ENCODE measurements around the gene PCBP3.
"Not testable (repeated sequence)": the region's sequence is repeated elsewhere in the genome, so short reads cannot be mapped to it uniquely, and the experiment has no call there.

Gene PCBP3

DNA sequence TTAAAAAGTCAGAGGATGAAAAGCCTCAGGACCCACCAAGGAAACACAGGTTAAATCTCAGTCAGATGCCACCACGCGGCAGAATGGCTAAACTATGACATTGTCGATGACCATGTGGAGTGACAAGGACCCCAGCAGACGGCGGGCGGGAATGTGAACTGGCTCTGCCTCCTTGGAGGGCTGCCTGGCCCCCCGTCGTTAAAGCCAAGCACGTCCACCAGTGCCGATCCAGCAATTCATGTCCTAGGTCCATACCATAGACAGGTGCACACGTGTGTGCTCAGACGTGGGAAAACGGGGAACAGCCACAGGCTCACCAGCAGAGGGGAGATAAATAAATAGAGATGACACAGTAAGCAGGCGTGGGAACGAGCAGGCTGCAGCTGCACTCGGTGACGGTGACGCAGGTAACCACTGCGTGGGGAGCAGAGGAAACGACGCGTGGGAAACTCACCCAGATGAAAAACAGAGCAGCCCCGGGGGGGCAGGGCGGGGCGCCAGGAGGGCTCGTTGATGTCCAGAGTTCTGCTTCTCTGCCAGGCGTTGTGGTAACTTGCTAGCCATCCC is 28.3 kb upstream of the PCBP3 start:
- DNase-seq = peak; percentile 92

DNA sequence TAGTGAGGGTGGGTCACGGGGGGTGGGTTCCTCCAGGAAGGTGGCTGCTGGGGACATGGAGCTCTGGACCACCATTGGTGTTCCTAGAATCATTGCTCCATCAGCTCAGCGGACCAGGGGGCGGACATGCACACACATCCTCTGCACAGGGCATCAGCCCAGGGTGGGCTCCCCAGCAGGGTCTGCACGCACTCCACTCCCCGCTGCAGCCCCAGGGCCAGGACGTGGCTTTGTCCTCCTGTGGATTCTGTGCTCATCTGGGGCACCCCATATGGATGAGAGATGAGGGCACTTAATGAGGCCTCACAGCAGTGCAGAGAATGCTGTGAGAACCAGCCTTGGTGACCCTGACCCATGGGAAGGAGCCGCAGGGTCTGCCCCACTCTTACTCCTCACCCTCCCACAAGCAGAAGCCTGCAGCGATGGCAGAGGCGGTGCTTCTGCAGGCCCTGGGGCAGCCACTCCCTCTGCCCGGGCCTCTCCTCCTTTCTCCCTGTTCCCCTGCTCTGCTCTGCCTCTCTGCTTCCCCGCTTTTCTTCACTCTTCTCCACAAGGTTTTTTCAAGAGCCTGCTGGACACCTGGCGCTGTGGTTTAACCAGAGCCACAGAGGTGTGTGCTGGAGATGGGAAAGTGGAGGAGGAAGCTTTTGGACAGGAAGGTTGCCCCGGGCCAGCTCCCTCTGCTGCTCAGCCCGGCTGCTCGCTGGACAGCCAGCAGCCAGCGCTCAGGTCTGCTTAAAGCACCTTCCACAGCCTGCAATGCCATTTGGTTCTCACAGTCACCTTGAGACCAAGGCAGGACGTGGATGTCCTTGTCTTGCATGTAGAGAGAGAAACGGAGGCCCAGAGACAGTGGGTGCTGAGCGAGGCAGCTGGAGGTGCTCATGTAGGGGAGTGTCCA is 26.3 kb upstream of the PCBP3 start:
- no peak for DNase-seq

DNA sequence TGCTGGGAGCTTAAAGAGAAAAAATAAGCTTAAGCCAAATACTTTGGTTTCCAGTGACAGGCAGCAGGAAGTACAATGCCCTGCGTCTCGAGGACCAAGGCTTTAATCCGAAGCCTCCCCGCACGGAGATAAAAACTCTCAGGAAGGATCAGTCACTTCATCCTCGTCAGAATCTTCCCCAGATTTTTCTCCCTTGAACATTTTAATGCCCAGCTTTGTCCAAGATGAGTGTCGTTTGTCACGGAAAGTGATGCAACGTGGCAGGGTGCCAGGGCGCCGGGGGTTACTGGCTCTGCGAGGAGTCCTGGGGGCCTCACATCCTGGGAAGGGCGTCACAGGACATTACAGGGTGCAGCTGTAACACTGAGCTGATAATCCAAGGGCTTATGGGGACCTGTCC is 25.2 kb upstream of the PCBP3 start:
- DNase-seq = no peak

DNA sequence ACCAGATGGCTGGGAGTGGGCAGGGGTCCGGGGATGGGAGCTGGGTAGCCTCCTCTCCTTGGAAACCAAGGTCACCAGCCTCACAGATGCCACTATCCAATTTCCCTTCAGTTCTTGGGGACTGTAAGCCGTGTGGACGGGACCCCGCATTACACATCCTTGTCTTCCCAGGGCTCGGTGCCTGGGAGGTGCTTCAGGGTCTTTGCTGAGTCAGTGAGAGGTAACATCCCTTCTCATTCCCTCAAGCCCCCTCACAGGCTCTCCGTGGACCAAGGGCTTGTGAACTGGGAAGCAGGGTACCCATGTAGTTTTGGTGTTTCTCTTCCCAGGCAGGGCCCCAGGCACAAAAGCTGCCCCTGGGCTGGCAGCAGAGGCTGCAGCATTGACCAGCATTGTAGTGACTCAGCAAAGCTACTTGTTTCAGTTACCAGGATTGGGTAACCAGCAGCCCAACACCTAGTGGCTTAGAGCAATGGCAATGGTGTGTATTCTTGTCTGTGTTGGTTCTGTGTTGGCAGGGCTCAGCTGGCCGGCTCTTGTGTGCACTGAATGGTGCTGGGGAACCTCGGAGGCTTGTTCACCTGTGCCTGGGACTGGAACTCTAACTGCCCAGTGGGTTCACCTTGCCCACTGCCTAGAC is 24.6 kb upstream of the PCBP3 start:
- no peak for DNase-seq

DNA sequence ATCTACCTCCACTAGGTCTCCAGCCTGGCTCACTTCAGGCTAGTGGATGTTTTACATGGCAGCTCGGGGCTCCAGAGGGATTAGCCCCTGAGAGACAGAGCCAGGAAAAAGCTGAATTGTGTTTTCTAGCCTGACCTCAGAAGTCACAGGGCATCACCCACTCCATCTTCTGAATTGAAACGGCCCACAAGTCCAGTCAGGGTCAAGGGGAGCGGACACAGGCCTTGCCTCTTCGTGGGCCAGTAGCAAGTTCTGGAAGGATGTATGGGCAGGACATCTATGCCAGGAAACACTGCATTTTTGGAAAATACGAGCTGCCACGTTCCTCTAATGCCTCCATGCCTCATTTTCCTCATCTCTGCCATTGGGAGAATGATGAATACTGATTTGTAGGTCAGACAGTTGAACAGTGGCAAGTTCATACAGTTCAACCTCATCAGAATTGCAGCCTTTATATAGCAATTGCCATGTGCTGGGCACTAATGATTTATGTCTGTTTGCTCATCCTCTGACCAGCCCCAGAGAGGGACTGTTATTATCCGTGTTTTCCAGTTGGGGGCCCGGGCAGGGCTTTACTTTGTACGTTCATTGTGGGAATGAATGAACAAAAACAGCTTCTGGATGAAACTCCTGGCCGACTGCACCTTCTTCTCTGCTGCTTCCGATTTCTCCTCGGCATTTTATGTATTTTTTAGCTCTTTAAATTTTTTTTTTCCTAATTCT is 23.2 kb upstream of the PCBP3 start:
- DNase-seq = no peak

DNA sequence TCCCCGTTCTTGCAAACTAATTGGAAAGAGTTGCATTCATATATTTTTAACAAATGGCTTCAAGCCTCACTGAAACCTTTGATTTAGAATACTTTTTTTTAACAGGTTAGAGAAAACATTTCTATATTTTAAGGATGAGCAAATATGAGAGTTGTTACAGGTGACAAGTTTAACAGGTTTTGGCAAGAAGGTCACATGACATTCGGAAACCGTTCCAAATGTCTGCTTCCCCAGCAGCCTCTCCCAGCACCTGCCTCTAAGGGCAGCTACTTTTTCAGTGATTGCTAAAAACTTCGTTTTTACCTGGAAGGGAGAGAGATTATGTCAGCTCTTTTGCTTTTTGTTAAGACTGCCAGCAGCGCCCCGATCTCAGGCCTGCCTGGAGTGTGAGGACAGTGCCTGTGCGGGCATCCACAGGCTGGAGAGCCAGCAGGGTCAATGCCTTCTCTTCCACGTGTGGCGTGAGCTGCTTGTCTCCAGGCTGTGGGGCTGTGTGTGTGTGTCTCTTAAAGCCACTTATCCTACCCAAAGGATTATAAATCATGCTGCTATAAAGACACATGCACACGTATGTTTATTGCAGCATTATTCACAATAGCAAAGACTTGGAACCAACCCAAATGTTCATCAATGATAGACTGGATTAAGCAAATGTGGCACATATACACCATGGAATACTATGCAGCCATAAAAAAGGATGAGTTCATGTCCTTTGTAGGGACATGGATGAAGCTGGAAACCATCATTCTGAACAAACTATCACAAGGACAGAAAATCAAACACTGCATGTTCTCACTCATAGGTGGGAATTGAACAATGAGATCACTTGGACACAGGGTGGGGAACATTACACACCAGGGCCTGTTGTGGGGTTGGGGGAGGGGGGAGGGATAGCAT is 21.8 kb upstream of the PCBP3 start:
- DNase-seq = not testable (repeated sequence)

DNA sequence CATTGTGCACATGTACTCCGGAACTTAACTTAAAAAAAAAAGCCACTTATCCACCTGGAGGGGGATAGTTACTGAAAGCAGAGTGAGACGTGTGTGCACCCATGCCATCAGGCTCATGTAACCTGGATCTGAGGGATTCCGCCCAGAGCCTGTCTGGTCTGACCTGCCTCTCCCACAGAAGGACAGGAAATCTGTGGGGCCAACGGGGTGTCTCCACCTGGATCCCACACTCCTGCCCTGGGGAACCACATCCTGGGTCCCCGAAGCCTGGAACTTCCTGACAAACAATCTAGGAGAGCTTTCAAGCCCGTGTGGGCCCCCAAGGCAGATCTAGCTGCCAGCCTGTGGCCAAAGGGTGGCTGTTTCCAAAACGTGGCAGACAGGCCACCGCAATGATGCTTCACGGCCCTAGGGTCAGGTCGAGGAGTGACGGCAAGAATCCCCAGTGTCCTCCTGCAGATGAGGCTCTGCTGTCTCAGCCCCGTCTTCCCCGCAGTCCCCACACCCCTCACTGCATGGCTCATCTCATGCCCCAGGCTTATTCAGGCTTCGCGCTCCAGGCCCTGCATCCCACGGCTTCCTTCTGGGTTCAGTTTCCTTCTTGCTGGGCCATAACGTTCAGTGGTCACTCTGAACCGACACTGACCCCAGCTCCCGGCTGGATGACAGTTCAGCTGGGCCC is 21.0 kb upstream of the PCBP3 start:
- no peak for DNase-seq

DNA sequence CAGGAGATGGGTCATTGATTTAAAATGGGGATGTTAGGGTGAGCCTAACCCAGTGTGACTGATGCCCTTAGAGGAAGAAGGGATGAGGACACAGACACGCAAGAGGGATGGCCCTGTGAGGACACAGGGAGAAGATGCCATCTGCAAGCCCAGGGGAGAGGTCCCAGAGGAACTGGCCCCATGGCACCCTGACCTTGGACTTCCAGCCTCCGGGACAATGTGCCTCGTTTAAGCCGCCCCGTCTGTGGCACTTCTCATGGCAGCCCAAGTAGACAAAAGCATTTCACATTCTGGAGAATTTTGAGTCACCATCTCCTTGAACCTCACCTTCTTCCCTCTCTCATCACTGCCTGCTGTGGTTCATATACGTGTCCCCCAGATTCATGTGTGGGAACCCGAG is 20.1 kb upstream of the PCBP3 start:
- no peak for DNase-seq

DNA sequence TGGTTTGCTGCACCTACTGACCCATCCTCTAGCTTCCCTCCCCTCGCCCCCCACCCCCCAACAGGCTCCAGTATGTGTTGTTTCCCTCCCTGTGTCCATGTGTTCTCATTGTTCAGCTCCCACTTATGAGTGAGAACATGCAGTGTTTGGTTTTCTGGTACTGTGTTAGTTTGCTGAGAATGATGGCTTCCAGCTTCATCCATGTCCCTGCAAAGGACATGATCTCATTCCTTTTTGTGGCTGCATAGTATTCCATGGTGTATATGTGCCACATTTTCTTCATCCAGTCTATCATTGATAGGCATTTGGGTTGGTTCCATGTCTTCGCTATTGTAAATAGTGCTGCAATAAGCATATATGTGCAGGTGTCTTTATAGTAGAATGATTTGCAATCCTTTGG is 17.4 kb upstream of the PCBP3 start:
- DNase-seq = not testable (repeated sequence)

DNA sequence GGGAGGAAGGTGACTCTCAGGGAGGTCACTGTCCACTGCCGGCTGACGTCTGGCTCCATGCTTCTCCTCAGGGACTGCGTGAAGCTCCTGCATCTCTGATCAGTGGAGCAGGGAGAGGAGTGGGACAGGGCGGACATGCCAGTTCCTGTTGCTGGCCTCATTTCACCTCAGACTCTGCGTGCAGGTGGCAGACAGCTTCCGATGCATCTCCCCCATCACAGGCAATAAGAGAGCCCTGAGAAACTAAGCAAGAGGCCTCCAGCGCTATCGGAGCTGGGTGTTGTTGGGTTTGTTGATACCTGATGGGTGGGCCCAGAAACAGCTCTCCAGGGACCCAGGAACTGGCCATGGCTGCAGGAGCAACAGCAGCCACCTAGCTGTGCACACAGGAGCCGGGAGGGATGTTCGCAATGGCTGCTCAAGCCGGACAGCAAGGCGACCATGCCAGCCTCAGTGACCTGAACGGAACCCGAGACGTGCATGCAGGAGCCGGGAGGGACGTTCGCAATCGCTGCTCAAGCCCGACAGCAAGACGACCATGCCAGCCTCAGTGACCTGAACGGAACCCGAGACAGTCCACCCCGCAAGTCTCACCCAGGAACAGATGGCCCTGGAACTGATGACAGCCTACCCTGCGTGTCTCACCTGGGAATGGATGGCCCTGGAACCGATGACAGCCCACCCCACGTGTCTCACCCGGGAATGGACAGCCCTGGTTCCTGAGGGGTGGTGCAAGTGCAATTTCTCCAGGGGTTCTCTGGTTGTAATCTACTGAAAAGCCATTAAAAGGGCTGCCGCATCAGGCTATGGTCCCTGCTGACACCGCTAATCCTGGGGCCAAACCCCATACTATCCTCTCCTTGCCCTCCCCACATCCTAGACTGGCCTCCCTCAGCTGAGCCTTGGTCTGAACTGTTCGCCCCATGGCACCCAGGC is 14.2 kb upstream of the PCBP3 start:
- no peak for DNase-seq

DNA sequence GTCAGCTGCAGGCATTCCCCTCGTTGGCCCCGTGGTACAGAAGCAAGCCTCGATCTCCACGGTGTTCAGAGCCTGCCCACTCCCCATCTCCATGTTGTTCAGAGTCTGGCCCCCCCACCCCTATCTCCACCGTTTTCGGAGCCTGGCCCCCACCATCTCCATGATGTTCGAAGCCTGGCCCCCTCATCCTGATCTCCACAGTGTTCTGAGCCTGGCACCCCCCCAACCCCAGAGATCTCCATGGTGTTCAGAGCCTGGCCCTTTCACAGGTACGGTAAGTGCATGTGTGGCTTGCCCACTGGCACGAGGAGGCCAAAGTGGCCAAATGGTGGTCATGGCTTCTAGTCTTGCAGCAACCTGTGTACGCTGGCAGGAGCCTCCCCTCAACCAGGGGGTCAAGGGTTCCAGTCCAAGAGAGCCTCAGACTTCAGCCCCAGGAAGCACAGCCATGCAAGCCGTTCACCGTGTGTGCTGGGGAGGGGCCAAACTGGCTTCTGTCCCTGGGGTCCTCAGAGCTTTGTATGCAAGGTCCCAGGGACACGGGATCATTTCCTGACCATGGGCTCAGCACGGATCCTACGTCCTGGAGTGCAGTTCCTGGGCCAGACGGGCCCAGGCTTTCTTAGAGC is 13.3 kb upstream of the PCBP3 start:
- DNase-seq = no peak

DNA sequence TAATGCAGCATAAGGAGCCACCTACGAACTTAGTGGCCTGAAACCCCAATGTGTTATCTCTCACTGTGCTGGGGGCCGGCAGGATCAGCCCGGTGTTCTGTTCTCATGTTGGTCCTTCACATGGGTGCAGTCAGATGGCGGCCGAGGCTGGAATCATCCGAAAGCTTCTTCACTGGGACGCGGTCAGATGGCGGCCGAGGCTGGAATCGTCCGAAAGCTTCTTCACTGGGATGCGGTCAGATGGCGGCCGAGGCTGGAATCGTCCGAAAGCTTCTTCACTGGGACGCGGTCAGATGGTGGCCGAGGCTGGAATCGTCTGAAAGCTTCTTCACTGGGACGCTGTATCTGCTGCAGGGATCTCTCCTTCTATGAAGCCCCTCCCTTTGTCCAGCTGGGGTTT is 12.6 kb upstream of the PCBP3 start:
- no peak for DNase-seq

DNA sequence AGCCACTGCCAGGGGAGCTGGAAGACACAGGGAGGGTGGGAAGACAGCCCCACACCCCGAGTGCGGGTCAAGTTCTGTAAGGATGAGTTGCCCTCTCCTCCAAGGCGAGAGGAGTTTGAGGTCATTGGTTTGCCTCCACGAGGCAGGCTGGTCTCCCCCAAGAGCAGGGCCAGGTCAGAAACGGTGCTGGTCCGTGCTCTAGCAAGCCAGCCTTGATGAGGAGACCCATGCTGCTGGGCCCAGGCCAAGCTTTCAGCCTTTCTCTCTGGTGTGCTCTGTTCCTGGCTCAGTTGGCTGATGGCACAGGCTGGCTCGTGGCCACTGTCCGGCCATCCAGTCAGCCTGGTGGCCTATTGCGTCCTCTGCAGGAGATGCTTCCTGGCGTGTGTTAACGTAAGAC is 12.0 kb upstream of the PCBP3 start:
- no peak for DNase-seq

DNA sequence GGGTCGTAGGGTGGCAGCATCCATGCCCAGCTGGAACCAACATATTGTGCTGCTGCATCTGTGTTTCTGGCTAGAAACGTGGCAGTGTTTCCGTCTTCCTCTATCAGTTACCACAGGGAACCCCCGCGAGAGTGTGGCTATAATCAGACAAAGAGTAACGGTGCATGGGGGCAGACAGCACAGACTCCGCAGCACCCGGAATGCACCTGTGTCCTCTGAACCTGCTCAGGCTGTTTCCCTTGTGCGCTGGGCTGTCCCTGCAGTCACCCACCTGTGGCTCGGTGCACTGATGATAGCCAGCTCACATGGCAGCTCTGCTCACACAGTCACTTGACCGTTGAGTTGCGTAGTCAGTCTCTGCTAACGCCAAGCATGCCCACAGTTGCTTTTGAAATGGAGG is 11.4 kb upstream of the PCBP3 start:
- DNase-seq = no peak

DNA sequence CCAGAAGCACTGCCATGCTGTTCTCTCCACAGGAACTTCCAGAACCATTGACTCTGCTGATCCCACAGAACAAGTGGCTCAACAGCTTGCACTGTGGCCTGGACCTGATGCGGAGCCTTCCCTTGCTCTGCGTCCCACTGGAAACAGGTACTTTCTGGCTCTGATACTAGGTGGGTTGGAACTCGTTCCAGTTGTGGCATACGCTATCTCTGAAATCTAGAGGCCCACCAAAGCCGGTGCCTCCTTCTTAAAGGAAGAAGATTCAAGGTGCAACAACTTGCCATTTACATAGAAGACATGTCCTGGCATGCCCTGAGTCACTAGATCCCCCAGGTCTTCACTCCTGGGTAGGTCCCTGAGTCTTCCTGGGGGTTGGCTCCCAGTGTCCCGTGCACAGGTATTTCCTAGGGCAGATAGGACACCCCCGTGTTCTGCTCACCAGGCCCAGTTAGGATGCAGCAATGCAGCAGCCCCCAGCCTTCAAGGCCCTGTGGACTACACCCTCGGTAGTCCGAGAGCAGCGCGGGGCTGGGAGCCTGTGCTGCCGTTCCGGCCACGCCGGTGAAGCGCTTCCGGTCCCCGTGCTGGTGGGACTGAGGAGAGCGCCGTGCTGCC is 10.8 kb upstream of the PCBP3 start:
- no peak for DNase-seq

DNA sequence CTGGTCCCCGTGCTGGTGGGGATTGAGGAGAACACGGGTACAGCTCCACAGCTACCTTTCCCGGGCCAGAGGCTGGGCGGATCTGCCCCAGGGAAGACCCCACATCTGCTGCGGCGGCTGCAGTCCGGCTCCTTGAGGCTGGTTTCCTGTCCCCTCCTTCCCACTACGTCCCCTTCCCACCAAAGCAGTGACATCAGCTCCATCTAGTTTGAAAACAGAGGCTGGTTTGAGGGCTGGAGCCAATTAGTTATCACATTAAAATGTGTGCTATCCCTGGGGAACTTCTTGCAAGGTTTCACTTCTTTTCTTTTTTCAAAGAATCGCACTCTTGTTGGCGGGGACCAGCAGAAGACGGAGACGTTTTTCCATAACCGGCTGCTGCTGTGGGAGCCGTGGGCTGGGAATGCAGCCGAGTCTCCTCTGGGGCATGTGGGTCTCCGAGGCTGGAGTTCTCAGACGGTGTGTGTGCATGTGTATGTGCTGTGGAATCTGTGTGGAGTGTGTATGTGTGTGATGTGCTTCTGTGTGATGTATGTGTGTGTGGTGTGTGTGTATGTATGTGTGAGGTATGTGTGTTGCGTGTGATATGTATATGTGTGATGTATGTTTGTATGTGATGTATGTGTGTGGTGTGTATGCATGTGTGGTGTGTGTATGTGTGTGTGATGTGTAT is 8.9 kb upstream of the PCBP3 start:
- no peak for DNase-seq

DNA sequence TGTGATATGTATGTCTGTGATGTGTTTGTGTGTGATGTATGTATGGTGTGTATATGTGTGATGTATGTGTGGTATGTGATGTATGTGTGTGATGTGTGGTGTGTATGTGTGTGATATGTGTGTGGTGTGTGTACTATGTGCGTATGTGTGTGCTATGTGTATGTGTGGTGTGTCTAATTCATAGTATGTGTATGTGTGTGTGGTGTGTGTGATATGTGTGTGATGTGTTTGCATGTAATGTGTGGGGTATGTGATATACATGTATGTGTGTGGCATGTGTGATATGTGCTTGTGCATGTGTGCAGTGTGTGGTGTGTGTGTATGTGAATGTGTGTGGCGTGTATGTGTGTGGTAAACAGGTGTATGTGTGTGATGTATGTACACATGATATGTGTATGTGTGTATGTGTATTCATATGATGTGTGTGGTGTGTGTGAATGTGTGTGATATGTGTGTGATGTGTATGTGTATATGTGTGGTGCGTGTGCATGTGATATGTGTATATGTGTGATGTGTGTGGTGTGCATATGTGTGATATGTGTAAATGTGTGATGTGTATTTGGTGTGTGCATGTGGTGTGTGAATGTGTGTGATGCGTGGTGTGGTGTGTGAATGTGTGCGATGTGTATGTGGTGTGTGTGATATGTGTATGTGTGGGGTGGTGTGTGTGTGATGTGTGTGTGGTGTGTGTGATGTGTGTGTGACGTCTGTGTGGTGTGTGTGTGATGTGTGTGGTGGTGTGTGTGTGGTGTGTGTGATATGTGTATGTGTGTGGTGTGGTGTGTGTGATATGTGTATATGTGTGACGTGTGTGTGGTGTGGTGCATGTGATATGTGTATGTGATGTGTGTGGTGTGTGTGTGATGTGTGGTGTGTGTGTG is 8.0 kb upstream of the PCBP3 start:
- DNase-seq = no peak

DNA sequence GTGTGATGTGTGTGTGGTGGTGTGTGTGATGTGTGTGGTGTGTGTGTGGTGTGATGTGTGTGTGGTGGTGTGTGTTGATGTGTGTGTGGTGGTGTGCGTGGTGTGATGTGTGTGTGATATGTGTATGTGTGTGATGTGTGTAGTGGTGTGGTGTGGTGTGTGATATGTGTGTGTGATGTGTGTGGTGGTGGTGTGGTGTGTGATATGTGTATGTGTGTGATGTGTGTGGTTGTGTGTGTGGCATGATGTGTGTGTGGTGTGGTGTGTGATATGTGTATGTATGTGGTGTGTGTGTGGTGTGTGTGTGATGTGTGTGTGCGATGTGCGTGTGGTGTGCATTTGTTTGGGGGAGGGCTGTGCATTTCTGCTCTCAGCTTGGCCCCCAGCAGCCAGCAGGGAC is 7.1 kb upstream of the PCBP3 start:
- DNase-seq = no peak

Measured in CD4-positive, alpha-beta T cell treated with Interleukin-21 for 1 hour (primary cell).